Large intestine (tissue), 3 donors: ENCODE measurements around the gene TDP1. TPM values are rescaled to one million over a fixed set of nuclear protein-coding genes. Genes with fewer than 3 reads are reported as not detected.

Experiments
- DNase-seq, 2 donors: peaks; one replicate each; pipeline versions ENCODE4 v3.0.0 to v3.0.0-alpha.2; 2013
- H3K27ac ChIP-seq: one replicate; pipeline ENCODE4 v1.5.1; 2013; ENCODE audit warnings: low read length
- H3K27me3 ChIP-seq: 2 replicates; pipeline ENCODE4 v1.6.1; 2013; ENCODE audit warnings: low read length; ENCODE audit not compliant: control insufficient read depth, insufficient read depth
- H3K36me3 ChIP-seq: 2 replicates; pipeline ENCODE4 v1.6.1; 2013; ENCODE audit warnings: low read length; ENCODE audit not compliant: control insufficient read depth, insufficient read depth
- H3K4me1 ChIP-seq: one replicate; pipeline ENCODE4 v1.6.1; 2013; ENCODE audit warnings: low read length; ENCODE audit not compliant: control insufficient read depth, insufficient read depth
- H3K4me3 ChIP-seq: one replicate; pipeline ENCODE4 v1.5.1; 2013; ENCODE audit warnings: low read length
- H3K9me3 ChIP-seq: one replicate; pipeline ENCODE4 v1.6.1; 2013; ENCODE audit warnings: mild to moderate bottlenecking, low read depth, low read length, moderate library complexity; ENCODE audit not compliant: control insufficient read depth
- WGBS: methylation state at CpG from one replicate; pipeline ENCODE4 v1.1.5; 2013; ENCODE audit warnings: low lambda C conversion rate; ENCODE audit not compliant: insufficient coverage; 5-methylcytosine and 5-hydroxymethylcytosine counted together
- polyA plus RNA-seq: library from polyadenylated mRNA; unstranded; fragments of 120-200 nt; gene quantifications from one replicate; pipeline ENCODE4 v1.2.1, GENCODE V29; 2013

Gene TDP1
- polyA plus RNA-seq, 1 donor: 17.2 TPM

- DNase-seq: no peak
- H3K27me3 ChIP-seq: no peaks in the 10 kb centered on the region
- peaks cover 34% of the 10 kb centered on the region for H3K36me3 ChIP-seq
- no peak overlapping the region for H3K4me3 ChIP-seq
- H3K27ac ChIP-seq: no peak overlapping the region
- no peaks in the 10 kb centered on the region for H3K4me1 ChIP-seq
- no CpG with 5 or more reads among the region's 5 CpGs for WGBS
- H3K9me3 ChIP-seq: no peaks in the 10 kb centered on the region
Observed at GRCh38 chr14:89988787-89989186, 33.1 kb downstream of the TDP1 start.

- no peaks in the 10 kb centered on the region for H3K4me1 ChIP-seq
- DNase-seq: no peak
- H3K4me3 ChIP-seq: no peak overlapping the region
- peaks cover 42% of the 10 kb centered on the region for H3K36me3 ChIP-seq
- no peak overlapping the region for H3K27ac ChIP-seq
- WGBS: 100% methylated on average over 1 of the region's 5 CpGs
- no peaks in the 10 kb centered on the region for H3K27me3 ChIP-seq
- no peaks in the 10 kb centered on the region for H3K9me3 ChIP-seq
Observed at GRCh38 chr14:89990218-89990617, 34.5 kb downstream of the TDP1 start.

- no peak overlapping the region for H3K4me3 ChIP-seq
- no peak overlapping the region for H3K27ac ChIP-seq
- no peaks in the 10 kb centered on the region for H3K4me1 ChIP-seq
- no CpG with 5 or more reads among the region's 2 CpGs for WGBS
- H3K9me3 ChIP-seq: no peaks in the 10 kb centered on the region
- no peaks in the 10 kb centered on the region for H3K27me3 ChIP-seq
- H3K36me3 ChIP-seq: peaks cover 46% of the 10 kb centered on the region
- DNase-seq: no peak
Observed at GRCh38 chr14:89990623-89991275, 35.0 kb downstream of the TDP1 start.

- Histone ChIP-seq H3K27me3 (no peaks in the 10 kb centered on the region), H3K36me3 (peaks cover 45% of the 10 kb centered on the region), H3K4me1 (no peaks in the 10 kb centered on the region), H3K4me3 (no peak overlapping the region), H3K27ac (no peak overlapping the region), H3K9me3 (no peaks in the 10 kb centered on the region)
- no peak for DNase-seq
- no CpG with 5 or more reads among the region's 3 CpGs for WGBS
Observed at GRCh38 chr14:89992273-89992672, 36.5 kb downstream of the TDP1 start.

GRCh38 chr14:89996963-89997362 is 41.2 kb downstream of the TDP1 start:
- no peak for DNase-seq
- 80% methylated on average over 1 of the region's 1 CpG for WGBS
- Histone ChIP-seq H3K36me3 (peaks cover 47% of the 10 kb centered on the region), H3K4me1 (no peaks in the 10 kb centered on the region), H3K9me3 (no peaks in the 10 kb centered on the region), H3K4me3 (no peak overlapping the region), H3K27ac (no peak overlapping the region), H3K27me3 (no peaks in the 10 kb centered on the region)

- 100% methylated on average over 2 of the region's 2 CpGs for WGBS
- Histone ChIP-seq H3K36me3 (peaks cover 30% of the 10 kb centered on the region), H3K27ac (no peak overlapping the region), H3K27me3 (no peaks in the 10 kb centered on the region), H3K9me3 (no peaks in the 10 kb centered on the region), H3K4me1 (no peaks in the 10 kb centered on the region), H3K4me3 (no peak overlapping the region)
- DNase-seq: no peak
Observed at GRCh38 chr14:90000935-90001334, 45.2 kb downstream of the TDP1 start.

GRCh38 chr14:90003526-90004307 is 48.0 kb downstream of the TDP1 start:
- Histone ChIP-seq H3K36me3 (peaks cover 18% of the 10 kb centered on the region), H3K4me3 (no peak overlapping the region), H3K27ac (no peak overlapping the region), H3K27me3 (no peaks in the 10 kb centered on the region), H3K9me3 (no peaks in the 10 kb centered on the region), H3K4me1 (no peaks in the 10 kb centered on the region)
- no peak for DNase-seq
- WGBS: no CpG with 5 or more reads among the region's 6 CpGs

- no peak overlapping the region for H3K27ac ChIP-seq
- no peaks in the 10 kb centered on the region for H3K27me3 ChIP-seq
- peaks cover 20% of the 10 kb centered on the region for H3K36me3 ChIP-seq
- H3K4me3 ChIP-seq: no peak overlapping the region
- H3K4me1 ChIP-seq: no peaks in the 10 kb centered on the region
- DNase-seq: no peak
- H3K9me3 ChIP-seq: no peaks in the 10 kb centered on the region
Observed at GRCh38 chr14:90005441-90005840, 49.7 kb downstream of the TDP1 start.

- Histone ChIP-seq H3K4me1 (no peaks in the 10 kb centered on the region), H3K9me3 (no peaks in the 10 kb centered on the region), H3K4me3 (no peak overlapping the region), H3K36me3 (peaks cover 22% of the 10 kb centered on the region), H3K27me3 (no peaks in the 10 kb centered on the region), H3K27ac (no peak overlapping the region)
- DNase-seq: no peak
- no CpG with 5 or more reads among the region's 3 CpGs for WGBS
Observed at GRCh38 chr14:90005939-90006530, 50.3 kb downstream of the TDP1 start.

GRCh38 chr14:90017371-90017770 is 61.6 kb downstream of the TDP1 start:
- Histone ChIP-seq H3K27me3 (no peaks in the 10 kb centered on the region), H3K9me3 (no peaks in the 10 kb centered on the region), H3K4me3 (no peak overlapping the region), H3K36me3 (peaks cover 45% of the 10 kb centered on the region), H3K27ac (no peak overlapping the region), H3K4me1 (no peaks in the 10 kb centered on the region)
- no peak for DNase-seq
- WGBS: no CpG with 5 or more reads among the region's 4 CpGs
